ENCODE data around the gene NMB.
"Not testable (repeated sequence)": the region's sequence is repeated elsewhere in the genome, so short reads cannot be mapped to it uniquely, and the experiment has no call there.

NMB gene

GRCh38 chr15:84654689-84655453, 3.1 kb downstream of the NMB start:
- DNase-seq, result peak; percentile 87

- DNase-seq, result peak; percentile 99
Observed at GRCh38 chr15:84653910-84654688, 3.9 kb downstream of the NMB start, which contains the start of gene WDR73. TSS of gene WDR73 (minus strand) at chr15:84654283. CDS start at chr15:84654274, 9 bp downstream.

GRCh38 chr15:84653584-84653909, 4.5 kb downstream of the NMB start:
- DNase-seq, result no peak

GRCh38 chr15:84649706-84650105, 8.3 kb downstream of the NMB start:
- no peak for DNase-seq

GRCh38 chr15:84648539-84648938, 9.5 kb downstream of the NMB start:
- no peak for DNase-seq

- no peak for DNase-seq
Observed at GRCh38 chr15:84647726-84648125, 10.3 kb downstream of the NMB start.

GRCh38 chr15:84645997-84646396, 12.0 kb downstream of the NMB start:
- DNase-seq, result no peak

- DNase-seq, result no peak
Observed at GRCh38 chr15:84645496-84645895, 12.5 kb downstream of the NMB start.

GRCh38 chr15:84643838-84644237, 14.2 kb downstream of the NMB start:
- no peak for DNase-seq

GRCh38 chr15:84642640-84643039, 15.4 kb downstream of the NMB start:
- DNase-seq, result not testable (repeated sequence)

GRCh38 chr15:84641871-84642270, 16.1 kb downstream of the NMB start:
- not testable (repeated sequence) for DNase-seq

GRCh38 chr15:84638103-84638502, 19.9 kb downstream of the NMB start:
- no peak for DNase-seq

GRCh38 chr15:84634228-84634837, 23.7 kb downstream of the NMB start:
- DNase-seq, result no peak

GRCh38 chr15:84633311-84634227, 24.4 kb downstream of the NMB start:
- peak; percentile 89 for DNase-seq

GRCh38 chr15:84631706-84632272, 26.2 kb downstream of the NMB start:
- DNase-seq, result no peak

GRCh38 chr15:84629033-84629432, 29.0 kb downstream of the NMB start:
- no peak for DNase-seq

GRCh38 chr15:84625123-84625522, 32.9 kb downstream of the NMB start:
- no peak for DNase-seq

- no peak for DNase-seq
Observed at GRCh38 chr15:84624359-84624758, 33.6 kb downstream of the NMB start.

- DNase-seq, result no peak
Observed at GRCh38 chr15:84621358-84621979, 36.5 kb downstream of the NMB start.

GRCh38 chr15:84620626-84621025, 37.4 kb downstream of the NMB start:
- DNase-seq, result no peak

GRCh38 chr15:84616235-84616634, 41.8 kb downstream of the NMB start:
- DNase-seq, result no peak

- no peak for DNase-seq
Observed at GRCh38 chr15:84611631-84612030, 46.4 kb downstream of the NMB start.

All from eye (tissue), 1 donor.